A375 (cell line): ENCODE results near the gene RBM22. TPM values are rescaled to one million over a fixed set of nuclear protein-coding genes. Genes with fewer than 3 reads are reported as not detected.

ENCODE experiments used
- total RNA-seq: library from RNA; depleted of rRNA; stranded (reverse); fragments of >200 nt; shearing (Covaris generic); gene quantifications from 2 replicates; pipeline ENCODE4 v1.2.3, GENCODE V29; 2014; rRNA removed

The RBM22 gene
- 43.1 and 47.6 TPM in 2 replicates for total RNA-seq

DNA sequence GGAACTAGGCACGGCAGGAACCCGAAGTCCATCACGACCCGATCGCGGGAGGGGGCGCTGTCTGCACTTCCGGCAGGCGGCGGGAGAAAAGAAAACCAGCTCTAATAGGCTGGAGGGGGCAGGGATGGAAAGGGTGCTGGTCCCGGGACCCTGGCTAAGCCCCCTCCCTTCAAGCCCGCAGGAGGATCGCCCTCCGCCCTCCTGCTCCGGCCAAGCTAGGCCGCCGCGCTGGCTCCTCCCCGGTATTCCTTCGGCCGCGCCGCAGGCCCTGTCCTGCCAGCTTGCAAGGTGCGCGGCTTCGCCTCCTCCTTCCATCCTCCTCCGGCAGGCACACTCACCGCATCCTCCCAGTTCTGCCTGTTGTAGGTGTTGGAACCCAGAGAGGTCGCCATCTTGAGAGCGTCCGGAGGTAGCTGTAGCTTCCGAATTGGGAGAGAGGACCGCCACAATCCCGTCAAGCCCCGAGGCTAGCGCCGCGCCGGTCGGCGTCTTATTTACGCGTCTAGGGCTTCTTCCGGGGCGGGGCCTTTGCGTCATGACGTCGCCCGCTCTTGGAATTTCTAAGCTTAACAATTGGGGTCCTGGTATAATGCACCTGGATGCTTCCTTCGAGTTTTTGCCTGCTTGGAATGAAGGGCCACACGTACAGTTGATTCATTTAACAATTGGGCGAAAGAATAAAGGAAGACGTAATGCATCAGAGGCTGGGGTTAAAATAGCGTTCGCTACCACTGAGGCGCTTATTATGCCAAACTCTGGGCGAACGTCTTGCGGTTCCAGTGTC lies at the start of gene RBM22:
TSS of gene RBM22 (minus strand) at position 469 of the 784 bp plus-strand sequence. CDS start at position 392, 77 bp downstream.

DNA sequence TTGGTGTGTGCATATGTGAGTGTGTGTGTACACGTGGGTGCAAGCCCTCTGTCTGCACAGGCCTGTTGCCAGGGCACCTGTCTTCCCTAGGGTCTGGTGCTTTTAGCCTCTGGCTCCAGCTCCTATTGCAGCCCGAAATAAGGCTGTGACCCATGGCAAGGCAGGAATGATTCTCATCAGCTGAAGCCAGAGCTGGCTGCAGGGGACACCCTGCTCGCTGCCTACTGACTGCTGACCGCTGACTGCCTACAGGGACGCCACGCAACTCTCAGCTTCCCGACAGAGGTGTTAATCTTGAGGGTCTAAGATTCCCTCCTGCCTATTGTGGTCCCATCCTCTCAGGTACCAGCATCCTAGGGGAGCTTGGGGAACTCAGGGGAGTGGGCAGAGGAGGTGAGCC lies 39.8 kb downstream of the RBM22 start, which contains the start of gene MYOZ3:
TSS of gene MYOZ3 (plus strand) at position 166 of the 400 bp plus-strand sequence. CDS start 1,691 bp downstream, outside the sequence.

Other genes starting within 250 kb of the RBM22 start
- 14.9 and 28.7 TPM in 2 replicates for gene NDST1, start 192.9 kb downstream of the RBM22 start, total RNA-seq
- gene SYNPO, start 60.4 kb downstream of the RBM22 start, total RNA-seq: 4.1 and 4.7 TPM in 2 replicates
- not detected in 2 replicates for gene MYOZ3, start 39.8 kb downstream of the RBM22 start, total RNA-seq
- 34.5 and 39.9 TPM in 2 replicates for gene DCTN4, start 58.0 kb upstream of the RBM22 start, total RNA-seq
- gene SMIM3, start 77.7 kb upstream of the RBM22 start, total RNA-seq: 2.9 and 5.3 TPM in 2 replicates
- not detected in 2 replicates for gene IRGM, start 145.5 kb upstream of the RBM22 start, total RNA-seq
- 20.0 and 20.8 TPM in 2 replicates for gene ZNF300, start 203.9 kb upstream of the RBM22 start, total RNA-seq